Vagina (tissue), 2 donors: ENCODE measurements around the gene HIKESHI. TPM values are rescaled to one million over a fixed set of nuclear protein-coding genes. Genes with fewer than 3 reads are reported as not detected.
"Not testable (repeated sequence)": the region's sequence is repeated elsewhere in the genome, so short reads cannot be mapped to it uniquely, and the experiment has no call there.

Experiments
- DNase-seq, 2 donors: peaks; one replicate each; pipeline ENCODE4 v3.0.0-alpha.2; 2017; ENCODE audit errors: extremely low spot score in 2 of 2
- H3K27ac ChIP-seq: fragments of 200-600 bp; sonication (generic); one replicate; pipeline ENCODE4 v1.5.1; 2019
- H3K27me3 ChIP-seq: fragments of 200-600 bp; sonication (generic); one replicate; pipeline ENCODE4 v1.5.1; 2019
- H3K36me3 ChIP-seq, 2 donors: fragments of 200-600 bp; sonication (generic); one replicate each; pipeline ENCODE4 v1.5.1; 2017 to 2019
- H3K4me1 ChIP-seq: fragments of 200-600 bp; sonication (generic); one replicate; pipeline ENCODE4 v1.5.1; 2019
- H3K4me3 ChIP-seq, 2 donors: fragments of 200-600 bp; sonication (generic); 1 replicate in 1 of 2; 2 replicates in 1 of 2; pipeline ENCODE4 v1.5.1; 2016 to 2019
- H3K9me3 ChIP-seq: fragments of 200-600 bp; sonication (generic); one replicate; pipeline ENCODE4 v1.5.1; 2019
- POLR2A ChIP-seq, 2 donors: fragments of 450-650 bp; IDR thresholded peaks; one replicate each; pipeline ENCODE4 v1.6.1; 2017; ENCODE audit warnings: antibody characterized with exemption in 2 of 2, mild to moderate bottlenecking in 2 of 2, moderate library complexity in 2 of 2
- POLR2AphosphoS5 ChIP-seq, 2 donors: sonication (generic); formaldehyde crosslinking; IDR thresholded peaks; one replicate each; pipeline ENCODE4 v1.9.0; 2017; ENCODE audit warnings: antibody characterized with exemption in 2 of 2, mild to moderate bottlenecking in 2 of 2, low read depth in 1 of 2; ENCODE audit not compliant: insufficient read depth in 1 of 2
- intact Hi-C: fragments of 100-400 bp; cut with DNase I; formaldehyde crosslinking; loops from one replicate; pipeline ENCODE4 v1.15.1; 2023
- total RNA-seq: library from RNA; depleted of rRNA; stranded (reverse); fragments of >200 nt; gene quantifications from one replicate; pipeline ENCODE4 v1.2.3, GENCODE V29; 2016
- TF ChIP-seq, protein P1 (sequence below), 3 experiments: fragments of 450-650 bp in 2 of 3; fragments of 200-600 bp in 1 of 3; sonication (generic) in 1 of 3; IDR thresholded peaks; one replicate each; pipeline ENCODE4 v1.5.1; 2017 to 2019; ENCODE audit warnings: antibody characterized with exemption in 3 of 3, mild to moderate bottlenecking in 2 of 3, moderate library complexity in 2 of 3

Gene HIKESHI
- total RNA-seq, 1 donor from 2014 or later = 25.0 TPM

- Histone ChIP-seq H3K36me3 (peaks cover 0 to 29% of the 10 kb centered on the region in 2 donors), H3K27ac (no peak overlapping the region), H3K4me1 (no peaks in the 10 kb centered on the region), H3K4me3 (no peak overlapping the region), H3K27me3 (no peaks in the 10 kb centered on the region), H3K9me3 (no peaks in the 10 kb centered on the region)
- intact Hi-C loops = no loop called here
- TF ChIP-seq POLR2A (IDR thresholded peaks at IDR 0.05) (no peak), POLR2AphosphoS5 (IDR thresholded peaks at IDR 0.05; ENCODE audit: insufficient read depth in 1 of 2, low read depth in 1 of 2) (no peak)
- TF ChIP-seq, protein P1, sequence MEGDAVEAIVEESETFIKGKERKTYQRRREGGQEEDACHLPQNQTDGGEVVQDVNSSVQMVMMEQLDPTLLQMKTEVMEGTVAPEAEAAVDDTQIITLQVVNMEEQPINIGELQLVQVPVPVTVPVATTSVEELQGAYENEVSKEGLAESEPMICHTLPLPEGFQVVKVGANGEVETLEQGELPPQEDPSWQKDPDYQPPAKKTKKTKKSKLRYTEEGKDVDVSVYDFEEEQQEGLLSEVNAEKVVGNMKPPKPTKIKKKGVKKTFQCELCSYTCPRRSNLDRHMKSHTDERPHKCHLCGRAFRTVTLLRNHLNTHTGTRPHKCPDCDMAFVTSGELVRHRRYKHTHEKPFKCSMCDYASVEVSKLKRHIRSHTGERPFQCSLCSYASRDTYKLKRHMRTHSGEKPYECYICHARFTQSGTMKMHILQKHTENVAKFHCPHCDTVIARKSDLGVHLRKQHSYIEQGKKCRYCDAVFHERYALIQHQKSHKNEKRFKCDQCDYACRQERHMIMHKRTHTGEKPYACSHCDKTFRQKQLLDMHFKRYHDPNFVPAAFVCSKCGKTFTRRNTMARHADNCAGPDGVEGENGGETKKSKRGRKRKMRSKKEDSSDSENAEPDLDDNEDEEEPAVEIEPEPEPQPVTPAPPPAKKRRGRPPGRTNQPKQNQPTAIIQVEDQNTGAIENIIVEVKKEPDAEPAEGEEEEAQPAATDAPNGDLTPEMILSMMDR (IDR thresholded peaks at IDR 0.05) = no peak
- DNase-seq = no peak
Measured at GRCh38 chr11:86279747-86280146, 22.3 kb upstream of the HIKESHI start.

DNA sequence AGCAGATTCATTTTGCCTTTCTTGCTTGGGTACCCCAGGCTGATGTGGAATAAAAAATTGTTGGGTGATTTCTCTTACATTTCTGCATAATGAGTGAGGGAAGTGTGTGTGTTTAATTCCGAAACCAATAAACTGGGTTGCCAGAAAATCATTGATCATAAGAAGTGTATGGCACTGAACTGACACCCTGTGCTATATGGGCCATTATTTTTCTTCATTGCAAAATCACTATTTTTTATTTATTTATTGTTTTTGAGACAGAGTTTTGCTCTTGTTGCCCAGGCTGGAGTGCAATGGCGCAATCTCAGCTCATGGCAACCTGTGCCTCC is 14.6 kb upstream of the HIKESHI start:
- intact Hi-C loops = no loop called here
- Histone ChIP-seq H3K4me3 (no peak overlapping the region), H3K27me3 (no peaks in the 10 kb centered on the region), H3K4me1 (no peaks in the 10 kb centered on the region), H3K36me3 (no peaks in the 10 kb centered on the region), H3K9me3 (no peaks in the 10 kb centered on the region), H3K27ac (no peak overlapping the region)
- TF ChIP-seq POLR2AphosphoS5 (IDR thresholded peaks at IDR 0.05; ENCODE audit: insufficient read depth in 1 of 2, low read depth in 1 of 2) = no peak
- TF ChIP-seq, protein P1 (IDR thresholded peaks at IDR 0.05) = no peak
- no peak for TF ChIP-seq POLR2A (IDR thresholded peaks at IDR 0.05)
- DNase-seq = no peak

GRCh38 chr11:86288776-86289507 is 13.1 kb upstream of the HIKESHI start:
- TF ChIP-seq POLR2AphosphoS5 (IDR thresholded peaks at IDR 0.05; ENCODE audit: insufficient read depth in 1 of 2, low read depth in 1 of 2) (no peak), POLR2A (IDR thresholded peaks at IDR 0.05) (no peak)
- TF ChIP-seq, protein P1 (IDR thresholded peaks at IDR 0.05) = no peak
- Histone ChIP-seq H3K36me3 (no peaks in the 10 kb centered on the region), H3K27ac (no peak overlapping the region), H3K9me3 (no peaks in the 10 kb centered on the region), H3K4me3 (no peak overlapping the region), H3K27me3 (no peaks in the 10 kb centered on the region), H3K4me1 (no peaks in the 10 kb centered on the region)
- no peak for DNase-seq
- intact Hi-C loops = no loop called here

GRCh38 chr11:86289508-86290280 is 12.3 kb upstream of the HIKESHI start:
- H3K4me3 ChIP-seq, H3K27me3 ChIP-seq, H3K4me1 ChIP-seq, H3K9me3 ChIP-seq, H3K36me3 ChIP-seq, DNase-seq, H3K27ac ChIP-seq, intact Hi-C loops: not testable (repeated sequence)

DNA sequence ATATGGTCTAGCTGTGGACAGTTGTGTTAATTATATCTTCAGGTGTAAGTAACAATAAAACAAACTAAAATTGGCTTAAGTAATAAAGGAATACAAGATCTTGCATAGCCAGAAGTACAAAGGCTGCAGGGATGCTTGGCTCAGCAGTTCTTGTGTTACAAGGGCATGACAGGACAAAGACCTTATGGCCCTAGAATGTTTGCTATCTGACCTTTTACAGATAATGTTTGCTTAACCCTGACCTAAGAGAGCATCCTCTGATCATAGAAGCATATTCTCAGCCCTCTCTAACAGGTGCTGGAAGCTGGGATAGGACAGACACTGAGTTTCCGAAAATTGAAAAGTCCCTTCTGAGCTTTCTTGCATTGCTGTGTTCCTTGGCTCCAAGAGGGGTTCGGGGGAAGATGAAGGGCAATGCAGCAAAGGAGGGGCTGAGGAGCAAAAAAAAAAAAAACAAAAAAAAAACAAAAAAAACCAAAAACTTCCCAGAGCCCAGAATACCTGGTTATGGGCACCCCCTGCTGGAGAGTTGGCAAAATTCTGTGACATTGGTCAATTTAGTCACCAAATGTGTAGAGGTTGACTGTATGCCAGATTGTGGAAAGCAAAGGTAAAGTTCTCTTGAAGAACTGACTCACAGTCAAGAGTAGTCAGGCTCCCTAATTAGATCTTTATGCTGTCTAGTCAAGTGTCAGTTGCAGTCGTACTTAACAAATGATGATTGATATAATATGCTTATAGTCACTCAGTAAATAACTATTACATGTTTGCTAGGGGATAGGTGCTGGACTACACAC is 10.4 kb upstream of the HIKESHI start:
- Histone ChIP-seq H3K27ac (no peak overlapping the region), H3K4me3 (no peak overlapping the region), H3K27me3 (no peaks in the 10 kb centered on the region), H3K4me1 (no peaks in the 10 kb centered on the region), H3K36me3 (no peaks in the 10 kb centered on the region), H3K9me3 (no peaks in the 10 kb centered on the region)
- DNase-seq = no peak
- TF ChIP-seq, protein P1 (IDR thresholded peaks at IDR 0.05) = peak in 2 of 3 experiments; percentile 21 to 43
- no peak for TF ChIP-seq POLR2AphosphoS5 (IDR thresholded peaks at IDR 0.05; ENCODE audit: insufficient read depth in 1 of 2, low read depth in 1 of 2)
- intact Hi-C loops = no loop called here
